SK-N-MC (cell line): ENCODE measurements around the gene RBBP5.

Source experiments
- EZH2 ChIP-seq: fragments of 200-600 bp; sonication (generic); IDR thresholded peaks from one replicate; pipeline ENCODE4 v1.6.1; 2017; ENCODE audit warnings: antibody characterized with exemption
- FOXP2 ChIP-seq: optimal IDR thresholded peaks from 2 replicates; pipeline ENCODE3; 2011; ENCODE audit warnings: mild to moderate bottlenecking, moderate library complexity; ENCODE audit not compliant: insufficient read depth; ENCODE audit errors: extremely low read length, control extremely low read depth
- POLR2AphosphoS5 ChIP-seq: IDR thresholded peaks from 2 replicates; pipeline ENCODE4 v1.6.1; 2012; ENCODE audit warnings: mild to moderate bottlenecking, low read depth, low read length, borderline replicate concordance

DNA sequence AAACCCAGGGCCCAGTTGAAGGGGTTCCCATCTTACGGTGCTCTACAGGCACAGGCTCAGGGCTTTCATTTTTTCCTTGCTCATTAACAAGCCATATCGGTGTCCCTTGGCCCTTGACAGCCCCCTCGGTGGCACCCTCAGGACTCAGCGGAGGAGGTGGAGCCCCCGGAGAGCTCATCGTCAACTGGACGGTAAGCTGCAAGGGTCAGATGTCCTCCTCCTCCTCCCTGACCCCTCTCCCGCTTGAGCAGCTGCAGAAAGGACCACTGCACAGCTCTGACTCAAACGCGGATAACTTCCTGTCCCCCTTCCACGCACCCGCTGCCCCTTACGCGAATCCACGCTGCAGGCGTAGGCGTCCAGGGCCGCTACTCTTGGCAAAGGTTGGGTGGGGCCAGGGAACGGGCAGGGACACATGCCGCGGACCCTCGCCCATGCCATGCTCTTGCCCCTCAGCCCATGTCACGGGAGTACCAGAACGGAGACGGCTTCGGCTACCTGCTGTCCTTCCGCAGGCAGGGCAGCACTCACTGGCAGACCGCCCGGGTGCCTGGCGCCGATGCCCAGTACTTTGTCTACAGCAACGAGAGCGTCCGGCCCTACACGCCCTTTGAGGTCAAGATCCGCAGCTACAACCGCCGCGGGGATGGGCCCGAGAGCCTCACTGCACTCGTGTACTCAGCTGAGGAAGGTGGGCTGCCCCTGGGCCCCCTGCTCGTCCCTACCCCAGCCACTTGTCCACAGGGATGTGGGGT is 52.2 kb downstream of the RBBP5 start:
- TF ChIP-seq POLR2AphosphoS5 (no peak), EZH2 (no peak), FOXP2 (no peak)
